GM19193 (cell line): ENCODE data around the gene OTULIN.

Source experiments
- POLR2A ChIP-seq: IDR thresholded peaks from 4 replicates; pipeline ENCODE4 v1.6.1; 2011; ENCODE audit not compliant: insufficient read depth, insufficient read length; ENCODE audit errors: extremely low read depth

The OTULIN gene

GRCh38 chr5:14700478-14701436, 36.2 kb downstream of the OTULIN start:
- no peak for TF ChIP-seq POLR2A

- no peak for TF ChIP-seq POLR2A
Observed at GRCh38 chr5:14701556-14701955, 37.0 kb downstream of the OTULIN start.

GRCh38 chr5:14702238-14702839, 37.8 kb downstream of the OTULIN start:
- no peak for TF ChIP-seq POLR2A

- no peak for TF ChIP-seq POLR2A
Observed at GRCh38 chr5:14705556-14705955, 41.0 kb downstream of the OTULIN start.

- TF ChIP-seq POLR2A, result no peak
Observed at GRCh38 chr5:14706615-14707021, 42.1 kb downstream of the OTULIN start.

GRCh38 chr5:14707811-14708390, 43.4 kb downstream of the OTULIN start:
- no peak for TF ChIP-seq POLR2A

- TF ChIP-seq POLR2A, result no peak
Observed at GRCh38 chr5:14708551-14708950, 44.0 kb downstream of the OTULIN start.

GRCh38 chr5:14710313-14710994, 45.9 kb downstream of the OTULIN start:
- no peak for TF ChIP-seq POLR2A

GRCh38 chr5:14712131-14712530, 47.6 kb downstream of the OTULIN start:
- no peak for TF ChIP-seq POLR2A

- TF ChIP-seq POLR2A, result no peak
Observed at GRCh38 chr5:14712666-14713065, 48.1 kb downstream of the OTULIN start.

GRCh38 chr5:14713476-14714390, 49.2 kb downstream of the OTULIN start:
- TF ChIP-seq POLR2A, result no peak

GRCh38 chr5:14714706-14715105, 50.2 kb downstream of the OTULIN start:
- no peak for TF ChIP-seq POLR2A

GRCh38 chr5:14715481-14715880, 51.0 kb downstream of the OTULIN start:
- TF ChIP-seq POLR2A, result no peak
